ENCODE measurements around the gene TCF15.

DNA sequence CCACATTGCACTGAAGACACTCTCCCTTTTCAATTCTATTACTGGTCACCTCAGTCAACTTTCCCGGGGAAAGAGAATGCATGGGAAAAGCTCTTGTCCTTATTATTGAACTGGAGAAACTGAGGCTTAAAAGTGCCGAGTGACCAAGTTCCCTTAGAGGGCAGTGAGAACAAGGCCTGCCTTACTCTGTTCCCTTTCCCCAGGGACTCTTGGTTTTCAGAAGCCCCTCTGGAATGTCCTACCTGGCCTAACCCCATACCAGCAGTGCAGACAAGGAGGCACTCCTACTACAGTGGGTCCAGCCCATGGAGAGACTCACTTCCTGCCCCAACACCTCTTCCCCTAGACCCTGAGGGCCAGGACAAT lies 36.7 kb upstream of the TCF15 start:
- TF ChIP-seq, protein P1, sequence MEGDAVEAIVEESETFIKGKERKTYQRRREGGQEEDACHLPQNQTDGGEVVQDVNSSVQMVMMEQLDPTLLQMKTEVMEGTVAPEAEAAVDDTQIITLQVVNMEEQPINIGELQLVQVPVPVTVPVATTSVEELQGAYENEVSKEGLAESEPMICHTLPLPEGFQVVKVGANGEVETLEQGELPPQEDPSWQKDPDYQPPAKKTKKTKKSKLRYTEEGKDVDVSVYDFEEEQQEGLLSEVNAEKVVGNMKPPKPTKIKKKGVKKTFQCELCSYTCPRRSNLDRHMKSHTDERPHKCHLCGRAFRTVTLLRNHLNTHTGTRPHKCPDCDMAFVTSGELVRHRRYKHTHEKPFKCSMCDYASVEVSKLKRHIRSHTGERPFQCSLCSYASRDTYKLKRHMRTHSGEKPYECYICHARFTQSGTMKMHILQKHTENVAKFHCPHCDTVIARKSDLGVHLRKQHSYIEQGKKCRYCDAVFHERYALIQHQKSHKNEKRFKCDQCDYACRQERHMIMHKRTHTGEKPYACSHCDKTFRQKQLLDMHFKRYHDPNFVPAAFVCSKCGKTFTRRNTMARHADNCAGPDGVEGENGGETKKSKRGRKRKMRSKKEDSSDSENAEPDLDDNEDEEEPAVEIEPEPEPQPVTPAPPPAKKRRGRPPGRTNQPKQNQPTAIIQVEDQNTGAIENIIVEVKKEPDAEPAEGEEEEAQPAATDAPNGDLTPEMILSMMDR (IDR thresholded peaks at IDR 0.05) = no peak
- TF ChIP-seq POLR2A (IDR thresholded peaks at IDR 0.05) = no peak
